Mesothelial cell of epicardium (in vitro differentiated cells): ENCODE results near the gene ACVR1B. TPM values are rescaled to one million over a fixed set of nuclear protein-coding genes. Genes with fewer than 3 reads are reported as not detected.

Experiments
- DNase-seq, 2 experiments: peaks; one replicate each; pipeline ENCODE4 v3.0.0; 2021; ENCODE audit warnings: low spot score in 2 of 2; ENCODE audit not compliant: unreplicated experiment in 2 of 2
- H3K27ac Mint-ChIP-seq: 2 replicates; pipeline ENCODE4 v1.8.0; 2021; ENCODE audit warnings: mixed read lengths
- H3K27me3 Mint-ChIP-seq: 2 replicates; pipeline ENCODE4 v1.8.0; 2021; ENCODE audit warnings: low read depth, mixed read lengths
- H3K36me3 Mint-ChIP-seq: 2 replicates; pipeline ENCODE4 v1.8.0; 2021; ENCODE audit warnings: mixed read lengths
- H3K4me1 Mint-ChIP-seq: 2 replicates; pipeline ENCODE4 v1.8.0; 2021; ENCODE audit warnings: mixed read lengths
- H3K4me3 Mint-ChIP-seq: 2 replicates; pipeline ENCODE4 v1.8.0; 2021; ENCODE audit warnings: mild to moderate bottlenecking, moderate library complexity, mixed read lengths
- H3K9me3 Mint-ChIP-seq: 2 replicates; pipeline ENCODE4 v1.8.0; 2021; ENCODE audit warnings: mixed read lengths
- total RNA-seq: library from RNA; stranded (reverse); gene quantifications from 3 replicates; pipeline ENCODE4 v1.2.1, GENCODE V29; 2021
- TF ChIP-seq, protein P1 (sequence below): fragments of 200-600 bp; sonication (generic); IDR thresholded peaks from one replicate; pipeline ENCODE4 v1.5.0; 2021; ENCODE audit warnings: antibody characterized with exemption; ENCODE audit not compliant: unreplicated experiment

ACVR1B gene
- total RNA-seq, 1 donor from 2014 or later = 31.2 TPM

DNA sequence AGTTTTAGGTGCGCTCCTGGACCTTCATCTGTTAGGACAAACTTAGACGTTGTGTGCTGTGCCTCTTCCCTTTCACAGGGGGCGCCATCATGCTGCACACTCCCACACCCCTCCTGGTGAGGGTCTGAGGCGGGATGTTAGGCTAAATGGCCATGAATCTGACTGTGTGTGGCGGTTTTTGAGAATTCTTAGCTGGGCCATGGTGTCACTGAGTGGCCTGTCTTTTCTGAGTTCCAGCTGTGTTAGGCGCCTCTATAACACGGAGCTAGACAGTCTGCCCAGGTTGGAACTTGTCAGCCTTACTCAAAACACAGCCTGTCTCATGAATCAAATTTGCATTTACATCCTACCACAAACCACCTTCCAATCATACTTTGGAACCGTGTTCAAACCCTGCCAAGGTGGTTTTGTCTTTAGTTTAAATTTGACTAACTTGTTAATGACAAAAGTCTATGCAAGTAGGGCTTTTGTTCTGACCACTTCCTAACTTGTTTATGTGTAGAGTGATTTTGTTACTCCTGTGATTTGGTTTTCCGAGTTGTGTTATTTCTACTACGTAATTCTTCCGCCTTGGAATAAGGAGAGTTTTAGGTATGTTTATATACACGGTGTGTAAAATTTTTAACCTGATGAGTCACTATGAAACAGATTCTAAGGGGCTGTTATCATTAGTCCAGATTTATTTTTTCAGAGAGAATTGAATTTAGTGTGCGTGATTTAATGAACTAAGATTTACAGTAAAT is 19.6 kb downstream of the ACVR1B start:
- Mint-ChIP-seq H3K27ac (peak overlapping the region; percentile 60), H3K9me3 (peaks cover 1% of the 10 kb centered on the region)
- DNase-seq = no peak

DNA sequence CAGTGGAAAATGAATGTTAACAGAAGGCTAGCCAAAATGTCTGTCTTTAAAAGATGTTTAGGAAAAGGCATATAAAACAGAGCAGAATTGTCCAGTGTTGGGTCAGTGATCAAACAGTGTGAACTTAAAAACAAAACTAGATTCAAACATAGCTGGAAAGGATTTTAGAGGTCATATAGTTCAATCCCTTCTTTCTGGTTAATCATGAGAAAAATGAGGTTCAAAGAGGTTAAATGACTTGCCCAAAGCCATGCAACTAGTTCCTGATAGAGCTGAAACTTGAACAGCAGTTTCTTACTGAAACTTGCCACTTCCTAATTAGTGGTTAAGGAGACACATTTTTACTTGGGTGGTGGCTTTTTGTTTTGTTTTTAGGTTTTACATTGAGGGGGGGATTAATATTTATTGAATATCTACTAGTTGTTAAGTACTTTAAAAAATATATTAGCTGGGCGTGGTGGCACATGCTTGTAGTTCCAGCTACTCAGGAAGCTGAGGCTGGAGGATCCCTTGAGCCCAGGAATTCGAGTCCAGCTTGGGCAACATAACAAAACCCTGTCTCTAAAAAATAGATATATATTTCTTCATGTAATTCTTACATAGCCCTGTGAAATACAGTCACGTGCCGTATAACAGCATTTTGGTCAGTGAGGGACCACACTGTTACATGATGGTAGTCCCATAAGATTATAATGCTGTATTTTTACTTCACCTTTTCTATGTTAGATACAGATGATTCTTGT is 20.4 kb downstream of the ACVR1B start:
- TF ChIP-seq, protein P1, sequence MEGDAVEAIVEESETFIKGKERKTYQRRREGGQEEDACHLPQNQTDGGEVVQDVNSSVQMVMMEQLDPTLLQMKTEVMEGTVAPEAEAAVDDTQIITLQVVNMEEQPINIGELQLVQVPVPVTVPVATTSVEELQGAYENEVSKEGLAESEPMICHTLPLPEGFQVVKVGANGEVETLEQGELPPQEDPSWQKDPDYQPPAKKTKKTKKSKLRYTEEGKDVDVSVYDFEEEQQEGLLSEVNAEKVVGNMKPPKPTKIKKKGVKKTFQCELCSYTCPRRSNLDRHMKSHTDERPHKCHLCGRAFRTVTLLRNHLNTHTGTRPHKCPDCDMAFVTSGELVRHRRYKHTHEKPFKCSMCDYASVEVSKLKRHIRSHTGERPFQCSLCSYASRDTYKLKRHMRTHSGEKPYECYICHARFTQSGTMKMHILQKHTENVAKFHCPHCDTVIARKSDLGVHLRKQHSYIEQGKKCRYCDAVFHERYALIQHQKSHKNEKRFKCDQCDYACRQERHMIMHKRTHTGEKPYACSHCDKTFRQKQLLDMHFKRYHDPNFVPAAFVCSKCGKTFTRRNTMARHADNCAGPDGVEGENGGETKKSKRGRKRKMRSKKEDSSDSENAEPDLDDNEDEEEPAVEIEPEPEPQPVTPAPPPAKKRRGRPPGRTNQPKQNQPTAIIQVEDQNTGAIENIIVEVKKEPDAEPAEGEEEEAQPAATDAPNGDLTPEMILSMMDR = no peak
- Mint-ChIP-seq H3K27me3 (no peaks in the 10 kb centered on the region), H3K27ac (peak overlapping the region; percentile 35), H3K4me1 (peaks cover 22% of the 10 kb centered on the region), H3K4me3 (no peak overlapping the region), H3K9me3 (no peaks in the 10 kb centered on the region), H3K36me3 (peaks cover 17% of the 10 kb centered on the region)
- no peak for DNase-seq

More for the DNA sequence above, 19.6 kb downstream of the ACVR1B start:
- H3K27me3 Mint-ChIP-seq = no peaks in the 10 kb centered on the region
- H3K36me3 Mint-ChIP-seq = peaks cover 11% of the 10 kb centered on the region
- H3K4me3 Mint-ChIP-seq = no peak overlapping the region
- H3K4me1 Mint-ChIP-seq = peaks cover 22% of the 10 kb centered on the region
- TF ChIP-seq, protein P1 = peak; percentile 56

DNA sequence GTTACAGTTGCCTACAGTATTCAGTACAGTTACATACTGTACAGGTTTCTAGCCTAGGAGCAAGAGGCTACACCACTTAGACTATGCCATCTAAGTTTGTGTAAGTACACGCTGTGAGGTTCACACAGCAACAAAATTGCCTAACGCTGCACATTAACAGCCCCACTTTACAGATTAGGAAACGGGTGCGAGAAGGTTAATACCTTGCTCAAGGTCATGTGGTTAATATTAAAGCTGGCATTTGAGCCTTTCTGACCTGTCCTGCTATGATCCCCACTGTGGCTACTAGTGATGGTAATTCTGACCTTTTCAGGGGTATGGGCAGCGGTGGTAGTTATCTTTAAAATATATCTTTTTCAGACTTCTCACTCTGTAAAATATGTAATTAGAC is 20.9 kb downstream of the ACVR1B start:
- H3K36me3 Mint-ChIP-seq = peaks cover 19% of the 10 kb centered on the region
- no peaks in the 10 kb centered on the region for H3K9me3 Mint-ChIP-seq
- no peak overlapping the region for H3K4me3 Mint-ChIP-seq
- H3K4me1 Mint-ChIP-seq = peaks cover 22% of the 10 kb centered on the region
- no peaks in the 10 kb centered on the region for H3K27me3 Mint-ChIP-seq
- TF ChIP-seq, protein P1 = no peak
- no peak overlapping the region for H3K27ac Mint-ChIP-seq
- DNase-seq = no peak

DNA sequence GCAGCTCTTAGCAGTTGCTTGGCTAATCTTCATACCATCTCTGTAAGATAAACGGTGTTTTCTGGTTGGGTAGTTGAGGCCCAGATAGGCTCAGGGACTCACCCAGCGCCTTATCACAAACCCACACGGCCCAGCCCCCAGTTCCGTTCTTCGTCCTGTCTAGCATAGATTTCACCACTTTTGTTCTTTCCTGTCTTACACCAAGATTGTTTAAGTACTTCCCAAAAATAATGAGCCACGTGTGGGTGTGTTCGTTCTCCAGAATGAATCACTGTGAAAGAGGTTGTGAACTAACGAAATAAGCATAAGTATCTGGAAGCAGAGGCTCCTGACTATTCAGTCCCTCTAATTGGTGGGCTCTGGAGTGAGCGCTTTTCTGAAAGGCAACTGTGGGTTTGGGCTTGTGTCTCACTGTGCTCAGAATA is 21.4 kb downstream of the ACVR1B start:
- Mint-ChIP-seq H3K36me3 (peaks cover 21% of the 10 kb centered on the region), H3K4me1 (peaks cover 23% of the 10 kb centered on the region), H3K4me3 (no peak overlapping the region), H3K9me3 (no peaks in the 10 kb centered on the region), H3K27me3 (no peaks in the 10 kb centered on the region), H3K27ac (peak overlapping the region; percentile 21)
- no peak for DNase-seq
- TF ChIP-seq, protein P1 = no peak

DNA sequence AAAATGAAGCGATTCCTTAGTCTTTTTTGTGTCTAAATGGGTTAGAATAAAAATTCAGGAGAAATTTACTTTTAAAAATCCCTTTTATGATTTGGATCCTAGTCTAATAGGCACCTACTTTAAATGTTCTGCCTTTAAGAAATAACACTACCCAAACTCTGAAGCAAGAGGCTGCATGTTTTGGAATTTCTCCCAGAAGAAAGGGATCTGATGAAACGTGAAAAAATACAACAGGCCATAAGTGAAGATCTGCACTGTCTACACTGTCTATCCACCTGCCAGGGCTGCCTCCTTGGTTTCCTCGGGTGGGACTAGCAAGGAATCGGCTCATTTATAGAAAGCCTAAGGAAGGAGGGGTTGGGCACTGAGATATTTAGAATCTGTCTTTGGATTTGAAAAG is 22.1 kb downstream of the ACVR1B start:
- Mint-ChIP-seq H3K4me1 (peaks cover 24% of the 10 kb centered on the region), H3K4me3 (no peak overlapping the region), H3K9me3 (no peaks in the 10 kb centered on the region), H3K27me3 (no peaks in the 10 kb centered on the region), H3K36me3 (peaks cover 27% of the 10 kb centered on the region), H3K27ac (no peak overlapping the region)
- TF ChIP-seq, protein P1 = no peak
- no peak for DNase-seq
